Motor neuron (in vitro differentiated cells): ENCODE results near the gene DDI2. TPM values are rescaled to one million over a fixed set of nuclear protein-coding genes. Genes with fewer than 3 reads are reported as not detected.

Experiments used
- ATAC-seq, 8 experiments: fragments of 200-7000 bp; cut with Tn5 transposase; replicated peaks in 6 of 8; 2 replicates each; pipeline ENCODE4 v1.8.0; 2021; ENCODE audit warnings: mild to moderate bottlenecking in 8 of 8, moderate library complexity in 8 of 8
- H3K27ac ChIP-seq, 2 donors: fragments of 250-450 bp; sonication (Bioruptor Pico); 2 replicates each; pipeline ENCODE4 v1.9.0; 2021; ENCODE audit warnings: antibody characterized with exemption in 2 of 2, mild to moderate bottlenecking in 2 of 2, moderate library complexity in 1 of 2
- H3K4me1 ChIP-seq, 2 donors: fragments of 250-450 bp; sonication (Bioruptor Pico); replicated peaks in 1 of 2; 2 replicates each; pipeline ENCODE4 v1.6.1; 2021; ENCODE audit warnings: antibody characterized with exemption in 2 of 2, mild to moderate bottlenecking in 2 of 2, moderate library complexity in 1 of 2
- H3K4me3 ChIP-seq, 5 donors: fragments of 250-450 bp; sonication (Bioruptor Pico); 2 replicates each; pipeline ENCODE4 v1.9.0; 2021; ENCODE audit warnings: antibody characterized with exemption in 5 of 5, mild to moderate bottlenecking in 5 of 5, moderate library complexity in 4 of 5
- WGBS, 10 experiments: fragments of 450-650 bp; shearing (Covaris generic); methylation state at CpG; one replicate each; pipeline ENCODE4 v1.0.0; 2022; 5-methylcytosine and 5-hydroxymethylcytosine counted together
- in situ Hi-C, 9 experiments: fragments of 400-800 bp; cut with MboI; loops; one replicate each; pipeline ENCODE4 v1.15.0; 2021; ENCODE audit warnings: low sequenced_read_pairs in 9 of 9, low pct_unique_long_range_greater_than_20kb in 2 of 9; ENCODE audit not compliant: unreplicated experiment in 9 of 9
- total RNA-seq, 8 experiments: library from RNA; unstranded; fragments of 300-600 nt; gene quantifications; 2 replicates each; pipeline versions ENCODE4 v1.2.3 to v1.2.4, GENCODE V29; 2022

The DDI2 gene
- total RNA-seq, 8 experiments from 2014 or later = 11.1 to 47.4 (median 17.0) TPM

GRCh38 chr1:15680561-15681348 lies 63.5 kb downstream of the DDI2 start:
- WGBS, 10 experiments = 22 to 100% (median 88%) methylated on average over 1 to 7 of the region's 7 CpGs; no CpG with 5 or more reads in 3 of the 10 experiments
- Histone ChIP-seq H3K4me3 (no peak overlapping the region), H3K4me1 (peaks cover 6 to 11% of the 10 kb centered on the region in 2 donors), H3K27ac (no peak overlapping the region)
- in situ Hi-C loops = no loop called here
- peak in 2 of 8 experiments; percentile 51 to 67 for ATAC-seq

GRCh38 chr1:15681349-15682292 lies 64.4 kb downstream of the DDI2 start:
- peak in 1 of 8 experiments; percentile 2 for ATAC-seq
- Histone ChIP-seq H3K4me3 (no peak overlapping the region), H3K27ac (no peak overlapping the region), H3K4me1 (peaks cover 8 to 14% of the 10 kb centered on the region in 2 donors)
- 73 to 100% (median 91%) methylated on average over 2 to 11 of the region's 12 CpGs; no CpG with 5 or more reads in 1 of the 10 experiments for WGBS, 10 experiments
- in situ Hi-C loops = no loop called here

DNA sequence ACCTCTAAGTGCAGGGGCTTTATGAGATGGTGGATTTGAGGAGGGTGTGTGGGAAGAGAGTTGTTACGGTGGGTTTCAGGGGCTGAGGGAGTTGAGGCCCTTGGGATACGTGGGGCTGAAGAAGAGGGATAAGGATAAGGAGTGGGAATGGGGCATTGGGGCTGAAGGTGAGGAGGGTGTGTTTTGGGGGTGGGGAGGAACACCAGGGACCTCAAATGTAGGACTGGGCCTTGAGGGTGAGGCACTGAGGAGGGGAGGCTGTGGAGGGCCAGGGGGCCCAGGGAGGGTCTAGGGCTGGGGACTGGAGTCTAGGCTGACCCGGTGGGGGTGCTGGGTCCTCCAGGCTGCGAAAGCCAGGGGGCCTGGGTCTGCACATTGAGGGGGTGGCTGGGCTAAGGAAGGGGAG lies 65.7 kb downstream of the DDI2 start:
- Histone ChIP-seq H3K27ac (no peak overlapping the region), H3K4me3 (no peak overlapping the region), H3K4me1 (peaks cover 8 to 14% of the 10 kb centered on the region in 2 donors)
- WGBS, 10 experiments = 70 to 100% (median 90%) methylated on average over 1 to 2 of the region's 4 CpGs; no CpG with 5 or more reads in 6 of the 10 experiments
- peak in 1 of 8 experiments; percentile 3 for ATAC-seq
- in situ Hi-C loops = no loop called here

GRCh38 chr1:15683345-15684039 lies 66.2 kb downstream of the DDI2 start:
- peak overlapping the region; percentile 54 to 95 (median 87) for H3K4me3 ChIP-seq
- no CpG with 5 or more reads among the region's 18 CpGs for WGBS, 10 experiments
- in situ Hi-C loops = no loop called here
- H3K4me1 ChIP-seq = peaks cover 8 to 14% of the 10 kb centered on the region in 2 donors
- ATAC-seq = peak in 2 of 8 experiments; percentile 18 to 20
- H3K27ac ChIP-seq = peak overlapping the region; percentile 74 to 90

DNA sequence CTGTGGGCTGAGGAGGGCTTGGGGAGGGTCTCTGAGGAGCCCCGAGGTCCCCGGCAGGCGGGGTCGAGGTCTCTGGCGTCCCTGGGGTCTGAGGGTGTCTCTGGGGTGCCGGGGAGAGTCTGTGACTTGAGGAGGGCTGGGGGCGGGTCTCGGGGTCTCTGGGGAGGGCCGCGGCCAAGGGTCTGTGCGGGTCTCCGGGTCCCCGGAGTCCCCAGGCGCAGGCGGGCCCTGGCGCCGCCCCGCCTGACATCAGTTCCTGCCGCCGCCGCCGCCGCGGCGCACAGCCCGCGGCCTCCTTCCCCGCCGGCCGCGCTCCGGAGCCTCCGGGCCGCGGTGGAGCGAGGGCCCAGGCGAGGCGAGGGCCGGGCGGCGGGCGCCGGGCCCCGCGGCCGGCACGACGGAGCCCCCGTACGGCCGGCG lies 66.8 kb downstream of the DDI2 start, which contains the start of gene PLEKHM2:
Gene PLEKHM2 (plus strand): TSS at position 279 of the 420 bp plus-strand sequence. CDS start 239 bp downstream, outside the sequence.
- peak within 1 kb of the TSS; percentile 54 to 95 (median 87) for H3K4me3 ChIP-seq
- peak within 1 kb of the TSS; percentile 74 to 90 for H3K27ac ChIP-seq
- ATAC-seq = peak; percentile 22 to 88 (median 76)
- H3K4me1 ChIP-seq = peaks cover 8 to 14% of the 10 kb centered on the region in 2 donors
- WGBS, 10 experiments = 0% methylated on average over 5 to 22 of the region's 52 CpGs; no CpG with 5 or more reads in 8 of the 10 experiments
- in situ Hi-C loops = no loop called here

- in situ Hi-C loops = no loop called here
- Histone ChIP-seq H3K4me1 (peaks cover 8 to 14% of the 10 kb centered on the region in 2 donors), H3K4me3 (peak overlapping the region; percentile 54 to 95 (median 87)), H3K27ac (peak overlapping the region; percentile 74 to 90)
- 0 to 40% (median 0%) methylated on average over 1 to 5 of the region's 72 CpGs; no CpG with 5 or more reads in 3 of the 10 experiments for WGBS, 10 experiments
- peak; percentile 5 to 73 (median 66) for ATAC-seq
Measured at GRCh38 chr1:15684468-15685291, 67.4 kb downstream of the DDI2 start.

DNA sequence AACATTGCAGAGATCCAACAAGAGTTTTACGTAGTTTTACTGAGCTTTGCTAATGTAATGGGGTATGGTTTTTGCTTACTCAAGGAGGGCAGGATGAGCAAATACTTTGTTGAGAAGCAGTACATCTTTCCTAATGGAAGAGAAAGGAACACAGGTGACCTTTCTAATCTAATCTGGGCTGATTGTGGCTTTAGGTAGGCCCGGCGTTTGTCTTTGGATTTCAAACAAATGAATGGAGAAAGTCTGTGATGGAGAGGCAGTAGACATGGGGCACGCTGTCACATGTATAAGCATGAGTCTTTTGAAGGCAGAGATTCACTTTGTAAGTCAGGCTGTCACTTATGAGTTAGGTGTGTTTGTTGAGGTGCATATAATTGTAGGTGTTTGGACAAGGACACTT lies 68.6 kb downstream of the DDI2 start:
- in situ Hi-C loops = no loop called here
- Histone ChIP-seq H3K4me1 (peaks cover 8 to 14% of the 10 kb centered on the region in 2 donors), H3K27ac (no peak overlapping the region), H3K4me3 (peak overlapping the region in 4 of 5 donors; percentile 54 to 94 (median 86))
- ATAC-seq = no peak
- 10 to 96% (median 76%) methylated on average over 1 to 4 of the region's 4 CpGs for WGBS, 10 experiments

GRCh38 chr1:15687446-15687845 lies 70.2 kb downstream of the DDI2 start:
- in situ Hi-C loops = no loop called here
- Histone ChIP-seq H3K4me1 (peaks cover 8 to 14% of the 10 kb centered on the region in 2 donors), H3K27ac (no peak overlapping the region), H3K4me3 (no peak overlapping the region)
- WGBS, 10 experiments = 57 to 100% (median 98%) methylated on average over 1 to 2 of the region's 2 CpGs; no CpG with 5 or more reads in 2 of the 10 experiments
- ATAC-seq = no peak

GRCh38 chr1:15690317-15690716 lies 73.1 kb downstream of the DDI2 start:
- in situ Hi-C loops = no loop called here

DNA sequence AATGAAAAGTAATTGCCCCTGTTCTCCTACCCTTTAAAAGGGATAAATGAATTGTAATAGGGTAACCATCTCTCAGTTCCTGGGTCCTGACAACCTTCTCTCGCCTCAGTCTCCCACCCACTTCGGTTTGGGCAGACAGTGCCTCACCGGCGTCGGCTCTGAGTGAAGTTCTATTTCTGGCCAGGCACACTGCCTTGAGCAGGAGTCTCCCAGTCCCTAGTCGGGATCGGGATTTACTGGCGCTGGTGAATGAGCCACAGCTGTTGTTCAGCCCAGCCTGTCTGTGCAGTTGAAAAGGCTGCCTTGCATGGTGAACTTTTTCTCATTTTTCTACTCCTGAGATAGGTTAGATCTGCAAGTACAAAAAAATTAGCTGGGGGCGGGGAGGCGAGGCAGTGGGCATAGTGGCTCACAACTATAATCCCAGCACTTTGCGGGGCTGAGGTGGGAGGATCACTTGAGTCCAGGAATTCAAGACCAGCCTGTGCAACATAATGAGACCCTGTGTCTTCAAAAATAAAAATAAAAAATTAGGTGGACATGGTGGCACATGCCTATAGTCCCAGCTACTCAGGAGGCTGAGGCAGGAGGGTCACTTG lies 74.3 kb downstream of the DDI2 start:
- H3K4me1 ChIP-seq = no peaks in the 10 kb centered on the region
- no peak overlapping the region for H3K27ac ChIP-seq
- ATAC-seq = peak in 3 of 8 experiments; percentile 30 to 72 (median 52)
- 40 to 100% (median 91%) methylated on average over 2 to 9 of the region's 11 CpGs; no CpG with 5 or more reads in 3 of the 10 experiments for WGBS, 10 experiments
- H3K4me3 ChIP-seq = no peak overlapping the region
- in situ Hi-C loops = no loop called here

More at GRCh38 chr1:15690317-15690716, 73.1 kb downstream of the DDI2 start:
- ATAC-seq = no peak
- peaks cover 7 to 8% of the 10 kb centered on the region in 2 donors for H3K4me1 ChIP-seq
- 82 to 100% (median 100%) methylated on average over 1 to 6 of the region's 6 CpGs; no CpG with 5 or more reads in 1 of the 10 experiments for WGBS, 10 experiments
- no peak overlapping the region for H3K27ac ChIP-seq
- H3K4me3 ChIP-seq = no peak overlapping the region

DNA sequence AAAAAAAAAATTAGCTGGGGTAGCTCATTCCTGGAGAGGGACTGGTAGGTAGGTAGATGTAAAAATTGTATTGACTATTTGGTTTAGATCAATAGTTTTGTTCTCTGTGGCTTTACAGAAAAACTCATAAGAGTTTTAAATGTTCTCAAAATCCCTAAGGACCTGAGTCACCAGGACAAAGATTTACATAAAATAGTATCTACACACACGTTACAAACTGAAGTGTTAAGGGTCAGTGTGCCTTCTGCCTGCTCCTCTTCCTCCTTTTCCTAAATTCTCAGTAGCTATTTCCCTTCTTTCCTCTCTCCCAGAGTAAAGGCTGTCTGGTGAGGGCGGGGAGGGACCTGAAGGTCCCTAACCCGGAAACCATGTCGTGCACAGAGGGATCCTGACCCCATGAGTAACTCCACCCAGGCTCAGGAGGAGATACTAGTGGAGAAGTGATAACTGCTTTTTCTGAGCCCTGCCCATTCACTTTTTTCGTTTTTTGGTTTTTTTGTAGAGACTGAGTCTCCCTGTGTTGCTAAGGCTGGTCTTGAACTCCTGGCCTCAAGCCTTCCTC lies 74.9 kb downstream of the DDI2 start:
- in situ Hi-C loops = no loop called here
- no peaks in the 10 kb centered on the region for H3K4me1 ChIP-seq
- WGBS, 10 experiments = 50 to 100% (median 90%) methylated on average over 1 to 5 of the region's 5 CpGs
- H3K27ac ChIP-seq = no peak overlapping the region
- no peak overlapping the region for H3K4me3 ChIP-seq
- peak in 2 of 8 experiments; percentile 39 to 56 for ATAC-seq
